ENCODE measurements around the gene BACE2.

Gene BACE2

DNA sequence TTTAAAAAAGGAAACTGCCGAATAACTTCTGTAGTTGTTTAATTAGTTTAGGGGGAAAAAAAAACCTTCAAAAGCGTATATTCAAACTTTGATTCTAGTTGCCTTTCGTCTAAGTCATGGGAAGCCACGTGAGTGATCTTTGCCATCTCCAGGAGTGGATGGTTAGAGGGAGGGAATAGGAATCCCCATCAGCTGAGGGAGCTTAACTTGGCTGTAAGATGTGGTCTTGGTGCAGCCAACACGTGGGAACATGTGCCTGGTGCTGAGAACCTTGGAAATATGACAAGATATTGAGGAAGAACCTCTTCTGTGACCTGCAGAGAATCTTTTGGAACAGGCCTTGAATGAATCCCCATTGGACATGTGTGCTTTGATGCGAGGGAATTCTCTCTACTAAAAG, 1.7 kb downstream of the BACE2 start:
- H3K9me3 ChIP-seq (ENCODE audit: control insufficient read depth, low read length) = no peaks in the 10 kb centered on the region
- peak overlapping the region; percentile 67 for H3K9ac ChIP-seq (ENCODE audit: low read length)
- peaks cover 49% of the 10 kb centered on the region for H3K4me1 ChIP-seq (ENCODE audit: control insufficient read depth, insufficient read depth, low read length)
- H3K27me3 ChIP-seq (ENCODE audit: control insufficient read depth, insufficient read depth, low read length) = no peaks in the 10 kb centered on the region
- H3K4me3 ChIP-seq (ENCODE audit: low read length) = peak overlapping the region; percentile 14
- H3K36me3 ChIP-seq (ENCODE audit: control insufficient read depth, insufficient read depth, low read length) = no peaks in the 10 kb centered on the region

DNA sequence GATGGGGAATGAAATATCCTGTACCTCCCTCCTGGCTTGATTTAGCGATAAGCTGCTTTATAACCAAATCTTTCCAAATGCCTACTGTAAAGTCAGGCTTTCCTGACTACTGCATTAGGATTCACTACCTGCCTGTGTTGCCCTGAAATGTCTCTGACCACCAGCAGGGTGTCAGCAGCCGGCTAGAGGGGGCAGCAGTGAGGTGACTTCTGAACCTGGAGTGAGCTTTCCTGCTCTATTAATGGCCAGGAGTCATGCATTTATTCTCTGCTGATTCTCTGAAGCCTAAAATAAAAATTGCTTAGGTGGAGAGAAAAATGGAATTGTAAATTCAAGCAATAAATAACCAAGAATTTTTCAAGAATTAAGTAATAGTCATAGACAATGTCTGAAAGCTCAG, 2.5 kb downstream of the BACE2 start:
- Histone ChIP-seq H3K9ac (ENCODE audit: low read length) (peak overlapping the region; percentile 16), H3K4me1 (ENCODE audit: control insufficient read depth, insufficient read depth, low read length) (peaks cover 50% of the 10 kb centered on the region), H3K9me3 (ENCODE audit: control insufficient read depth, low read length) (no peaks in the 10 kb centered on the region), H3K27me3 (ENCODE audit: control insufficient read depth, insufficient read depth, low read length) (no peaks in the 10 kb centered on the region), H3K4me3 (ENCODE audit: low read length) (no peak overlapping the region), H3K36me3 (ENCODE audit: control insufficient read depth, insufficient read depth, low read length) (no peaks in the 10 kb centered on the region)

DNA sequence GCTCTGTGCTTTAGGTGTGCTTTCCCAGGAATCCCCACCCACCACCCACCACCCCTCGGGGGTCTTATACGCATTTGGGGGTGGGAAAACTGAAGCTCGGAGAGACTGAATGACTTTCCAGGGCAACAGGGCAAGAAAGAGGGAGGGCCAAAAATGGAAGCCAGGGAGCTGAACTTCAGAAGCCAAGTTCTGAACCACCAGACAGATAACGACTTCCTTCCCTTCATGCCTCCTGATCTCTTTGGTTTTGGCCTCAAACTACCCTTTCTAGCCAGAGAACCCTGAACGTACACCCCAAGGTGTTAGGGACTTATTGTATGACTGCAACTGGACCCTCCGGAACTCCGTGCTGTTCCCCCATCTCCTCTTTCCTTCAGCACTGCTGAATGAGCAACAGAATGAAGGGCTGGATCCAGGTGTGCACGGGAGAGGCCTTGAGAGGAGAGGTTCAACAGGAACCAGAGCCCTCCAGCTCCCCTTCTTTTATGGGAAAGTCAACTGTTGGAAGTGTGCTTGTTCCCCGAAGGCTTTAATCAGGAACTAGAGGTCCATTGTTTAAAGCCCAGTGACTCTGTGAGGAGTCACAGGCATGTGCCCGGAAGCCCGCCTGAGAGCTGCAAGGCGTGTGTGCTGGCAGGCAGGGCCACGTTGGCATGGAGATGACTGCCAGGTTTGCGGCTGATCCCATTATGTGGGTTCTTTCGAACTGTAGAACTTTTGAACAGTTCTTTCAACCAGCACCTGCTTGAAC, 3.1 kb downstream of the BACE2 start:
- no peaks in the 10 kb centered on the region for H3K27me3 ChIP-seq (ENCODE audit: control insufficient read depth, insufficient read depth, low read length)
- H3K9me3 ChIP-seq (ENCODE audit: control insufficient read depth, low read length) = no peaks in the 10 kb centered on the region
- H3K4me1 ChIP-seq (ENCODE audit: control insufficient read depth, insufficient read depth, low read length) = peaks cover 45% of the 10 kb centered on the region
- no peak overlapping the region for H3K4me3 ChIP-seq (ENCODE audit: low read length)
- no peaks in the 10 kb centered on the region for H3K36me3 ChIP-seq (ENCODE audit: control insufficient read depth, insufficient read depth, low read length)
- peak overlapping the region; percentile 16 for H3K9ac ChIP-seq (ENCODE audit: low read length)

DNA sequence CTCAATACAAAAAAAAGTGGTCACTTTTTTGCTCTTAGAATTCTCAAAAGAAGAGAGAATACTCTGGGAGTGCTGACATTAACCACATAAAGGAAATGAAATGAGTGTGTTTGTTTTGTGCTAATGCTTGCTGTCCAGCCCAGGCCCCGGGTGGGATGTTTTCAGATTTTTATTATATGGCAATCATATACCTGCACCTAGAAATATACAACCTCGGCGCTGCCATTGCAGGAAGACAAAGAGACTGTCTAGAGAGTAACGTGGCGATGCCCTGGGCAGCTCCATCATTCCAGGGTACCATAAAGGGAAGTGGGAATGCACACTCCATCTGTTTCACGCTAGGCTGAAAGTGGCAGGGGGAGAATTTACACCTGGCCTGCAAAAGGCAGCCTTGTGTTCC, 7.1 kb downstream of the BACE2 start:
- Histone ChIP-seq H3K4me1 (ENCODE audit: control insufficient read depth, insufficient read depth, low read length) (peaks cover 59% of the 10 kb centered on the region), H3K27me3 (ENCODE audit: control insufficient read depth, insufficient read depth, low read length) (no peaks in the 10 kb centered on the region), H3K9me3 (ENCODE audit: control insufficient read depth, low read length) (no peaks in the 10 kb centered on the region)

DNA sequence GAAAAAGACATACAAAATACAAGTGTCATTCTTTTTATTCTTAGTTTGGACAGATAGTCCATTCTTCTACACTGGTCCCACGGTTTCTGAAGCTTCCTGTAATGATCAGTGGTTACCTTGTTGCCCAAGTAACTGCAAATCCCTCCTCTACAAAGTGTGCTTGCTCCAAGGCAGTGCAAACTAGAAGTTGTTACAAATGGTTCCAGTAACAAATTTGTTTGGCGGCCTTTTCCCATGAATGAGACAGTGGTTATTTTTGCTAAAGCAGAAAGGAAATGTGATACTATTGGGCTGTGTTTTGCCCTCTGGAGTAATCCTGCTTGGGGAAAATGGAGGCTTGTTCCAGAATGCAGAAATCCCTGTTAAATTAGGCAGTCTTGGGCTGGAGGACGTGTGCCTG, 8.9 kb downstream of the BACE2 start:
- no peaks in the 10 kb centered on the region for H3K27me3 ChIP-seq (ENCODE audit: control insufficient read depth, insufficient read depth, low read length)
- H3K9me3 ChIP-seq (ENCODE audit: control insufficient read depth, low read length) = no peaks in the 10 kb centered on the region
- H3K4me3 ChIP-seq (ENCODE audit: low read length) = no peak overlapping the region
- no peak overlapping the region for H3K9ac ChIP-seq (ENCODE audit: low read length)
- peaks cover 58% of the 10 kb centered on the region for H3K4me1 ChIP-seq (ENCODE audit: control insufficient read depth, insufficient read depth, low read length)
- H3K36me3 ChIP-seq (ENCODE audit: control insufficient read depth, insufficient read depth, low read length) = no peaks in the 10 kb centered on the region

More for the DNA sequence above, 7.1 kb downstream of the BACE2 start:
- Histone ChIP-seq H3K4me3 (ENCODE audit: low read length) (no peak overlapping the region), H3K9ac (ENCODE audit: low read length) (no peak overlapping the region), H3K36me3 (ENCODE audit: control insufficient read depth, insufficient read depth, low read length) (no peaks in the 10 kb centered on the region)

DNA sequence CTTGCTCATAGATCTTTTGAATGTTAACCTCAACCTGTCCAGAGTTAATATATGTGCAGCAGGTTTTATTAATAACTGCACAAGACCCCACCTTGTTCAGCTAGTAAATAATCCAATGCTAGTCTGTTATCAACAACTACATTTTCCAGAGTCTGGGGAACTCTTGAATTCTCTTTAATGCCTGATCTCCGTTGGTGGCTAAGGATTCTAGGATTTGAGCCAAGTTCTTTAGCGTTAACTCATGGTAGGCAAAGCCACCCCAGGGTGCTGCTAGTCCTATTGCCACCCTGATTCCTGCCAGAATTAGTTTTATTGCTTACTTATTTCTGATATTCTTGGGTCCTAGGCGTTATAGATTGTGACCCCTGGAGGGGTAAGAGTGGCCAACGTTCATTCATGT, 12.8 kb downstream of the BACE2 start:
- H3K4me1 ChIP-seq (ENCODE audit: control insufficient read depth, insufficient read depth, low read length) = peaks cover 44% of the 10 kb centered on the region
- no peaks in the 10 kb centered on the region for H3K36me3 ChIP-seq (ENCODE audit: control insufficient read depth, insufficient read depth, low read length)
- no peak overlapping the region for H3K9ac ChIP-seq (ENCODE audit: low read length)
- no peak overlapping the region for H3K4me3 ChIP-seq (ENCODE audit: low read length)
- H3K9me3 ChIP-seq (ENCODE audit: control insufficient read depth, low read length) = no peaks in the 10 kb centered on the region
- no peaks in the 10 kb centered on the region for H3K27me3 ChIP-seq (ENCODE audit: control insufficient read depth, insufficient read depth, low read length)

DNA sequence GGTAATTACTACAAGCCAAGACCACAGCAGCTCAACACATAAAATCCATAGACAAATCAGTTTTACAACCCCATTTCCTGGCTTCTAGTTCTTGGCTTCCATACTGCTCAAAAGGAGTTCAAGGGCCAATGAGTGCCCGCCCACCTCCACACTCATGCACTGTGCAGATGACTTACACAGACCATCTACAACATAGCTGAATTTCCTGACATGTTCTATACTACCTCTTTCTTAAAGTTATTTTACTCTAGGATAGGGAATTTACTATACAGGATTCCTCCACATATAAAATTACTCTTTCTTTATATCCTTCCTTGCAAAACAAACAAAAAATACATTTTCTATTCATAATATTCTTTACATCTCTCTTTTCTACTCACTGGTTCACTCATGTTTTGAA, 14.6 kb downstream of the BACE2 start:
- Histone ChIP-seq H3K4me1 (ENCODE audit: control insufficient read depth, insufficient read depth, low read length) (peaks cover 62% of the 10 kb centered on the region), H3K27me3 (ENCODE audit: control insufficient read depth, insufficient read depth, low read length) (no peaks in the 10 kb centered on the region), H3K4me3 (ENCODE audit: low read length) (no peak overlapping the region), H3K36me3 (ENCODE audit: control insufficient read depth, insufficient read depth, low read length) (no peaks in the 10 kb centered on the region), H3K9me3 (ENCODE audit: control insufficient read depth, low read length) (no peaks in the 10 kb centered on the region), H3K9ac (ENCODE audit: low read length) (no peak overlapping the region)

DNA sequence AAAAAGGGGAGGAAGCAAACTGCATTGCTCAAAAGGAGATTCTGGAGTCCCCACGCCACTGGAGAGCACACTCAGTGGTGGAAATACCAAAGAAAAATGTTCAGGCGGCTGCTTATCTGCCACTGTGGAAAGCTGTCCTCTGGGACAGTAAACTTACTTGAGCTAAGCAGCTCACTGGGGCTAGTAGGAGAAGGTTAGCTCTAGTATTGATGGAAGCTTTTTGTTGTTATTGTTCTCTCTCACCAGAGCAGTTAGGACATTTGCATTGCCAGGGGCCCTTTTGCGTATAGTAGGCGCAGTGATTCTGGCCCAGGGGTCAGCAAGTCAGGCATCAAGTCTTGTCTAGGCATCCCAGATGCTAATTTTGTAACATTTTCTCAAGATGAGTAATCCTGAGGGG, 15.6 kb downstream of the BACE2 start:
- H3K4me3 ChIP-seq (ENCODE audit: low read length) = no peak overlapping the region
- no peaks in the 10 kb centered on the region for H3K9me3 ChIP-seq (ENCODE audit: control insufficient read depth, low read length)
- H3K9ac ChIP-seq (ENCODE audit: low read length) = no peak overlapping the region
- peaks cover 61% of the 10 kb centered on the region for H3K4me1 ChIP-seq (ENCODE audit: control insufficient read depth, insufficient read depth, low read length)
- no peaks in the 10 kb centered on the region for H3K36me3 ChIP-seq (ENCODE audit: control insufficient read depth, insufficient read depth, low read length)
- no peaks in the 10 kb centered on the region for H3K27me3 ChIP-seq (ENCODE audit: control insufficient read depth, insufficient read depth, low read length)

DNA sequence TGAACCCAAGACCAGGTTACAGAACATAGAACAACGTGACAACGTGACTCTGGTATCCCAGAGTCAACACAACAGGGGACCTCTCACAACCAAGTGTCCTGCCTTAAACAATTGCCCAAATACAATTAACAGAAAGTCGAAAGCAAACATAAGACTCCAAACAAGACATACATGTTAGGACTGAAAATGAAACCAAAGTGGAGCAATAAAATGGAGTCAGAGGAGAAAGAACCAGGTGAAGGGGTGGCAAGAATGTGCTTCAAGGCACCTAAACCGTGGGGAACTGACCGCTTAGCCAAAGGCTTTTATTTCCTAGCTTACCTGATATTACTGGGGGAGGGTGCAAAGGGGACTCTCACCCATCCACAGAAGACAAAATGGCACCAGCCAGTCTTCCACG, 17.8 kb downstream of the BACE2 start:
- no peaks in the 10 kb centered on the region for H3K36me3 ChIP-seq (ENCODE audit: control insufficient read depth, insufficient read depth, low read length)
- H3K4me1 ChIP-seq (ENCODE audit: control insufficient read depth, insufficient read depth, low read length) = peaks cover 41% of the 10 kb centered on the region
- H3K4me3 ChIP-seq (ENCODE audit: low read length) = no peak overlapping the region
- H3K9ac ChIP-seq (ENCODE audit: low read length) = no peak overlapping the region
- no peaks in the 10 kb centered on the region for H3K9me3 ChIP-seq (ENCODE audit: control insufficient read depth, low read length)
- H3K27me3 ChIP-seq (ENCODE audit: control insufficient read depth, insufficient read depth, low read length) = no peaks in the 10 kb centered on the region

DNA sequence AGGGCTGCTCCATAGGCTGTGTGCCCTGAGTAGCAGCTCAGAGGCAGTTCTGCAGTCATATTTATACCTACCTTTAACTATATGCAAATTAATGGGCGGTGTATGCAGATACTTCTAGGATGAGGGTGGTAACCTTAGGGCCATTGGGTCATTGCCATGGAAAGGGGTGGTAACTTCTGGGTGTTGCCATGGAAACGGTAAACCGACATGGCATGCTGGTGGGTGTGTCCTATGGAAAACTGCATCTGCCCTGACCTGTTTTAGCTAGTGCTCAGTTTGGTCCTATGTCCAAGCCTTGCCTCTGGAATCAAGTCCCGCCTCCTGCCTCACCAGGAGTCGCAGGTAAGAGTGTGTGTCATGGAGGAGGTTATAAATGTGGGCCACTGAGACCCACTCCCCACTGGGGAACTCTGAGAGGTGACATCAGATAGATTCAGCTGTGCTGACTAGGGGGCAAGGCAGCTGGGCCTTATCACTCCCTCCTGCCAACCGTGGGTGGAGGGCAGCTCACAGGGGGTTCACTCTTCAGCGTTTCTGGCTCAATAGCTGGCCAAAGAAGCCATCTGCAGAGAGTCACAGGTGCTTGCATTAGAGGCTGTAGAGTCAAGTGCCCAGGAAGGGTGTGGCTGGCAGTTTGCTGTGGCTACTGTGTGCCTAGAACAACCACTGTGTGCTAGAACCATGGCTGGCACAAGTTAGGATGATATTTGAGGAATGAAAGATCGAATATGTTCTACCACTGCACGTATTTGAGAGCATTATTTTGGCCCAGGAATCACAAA, 19.0 kb downstream of the BACE2 start:
- H3K9me3 ChIP-seq (ENCODE audit: control insufficient read depth, low read length) = no peaks in the 10 kb centered on the region
- H3K27me3 ChIP-seq (ENCODE audit: control insufficient read depth, insufficient read depth, low read length) = no peaks in the 10 kb centered on the region
- H3K4me3 ChIP-seq (ENCODE audit: low read length) = no peak overlapping the region
- H3K4me1 ChIP-seq (ENCODE audit: control insufficient read depth, insufficient read depth, low read length) = peaks cover 43% of the 10 kb centered on the region
- H3K36me3 ChIP-seq (ENCODE audit: control insufficient read depth, insufficient read depth, low read length) = no peaks in the 10 kb centered on the region
- H3K9ac ChIP-seq (ENCODE audit: low read length) = no peak overlapping the region

DNA sequence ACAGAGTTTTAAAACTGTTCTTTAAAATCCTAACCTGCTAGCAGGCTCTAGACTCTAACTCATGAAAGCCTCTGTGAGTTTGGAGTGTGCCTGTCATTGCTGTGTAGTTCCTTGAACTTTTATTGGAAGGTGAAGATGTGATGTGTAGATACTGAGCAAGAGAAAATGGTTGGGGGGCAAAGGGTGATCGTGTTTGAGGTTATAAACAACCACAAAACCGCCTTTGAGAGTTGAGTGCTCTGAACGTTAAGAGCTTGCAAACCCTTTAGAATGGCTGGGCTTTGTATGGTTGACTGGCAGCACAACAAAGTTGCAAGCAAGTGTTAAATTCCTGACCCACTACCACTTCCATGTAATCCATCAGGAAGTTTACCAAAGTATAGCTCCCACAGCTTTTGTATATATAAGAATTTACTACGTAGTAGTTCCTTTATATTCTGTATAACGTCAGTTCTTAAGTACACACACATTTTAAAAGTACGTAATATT, 19.6 kb downstream of the BACE2 start:
- Histone ChIP-seq H3K4me3 (ENCODE audit: low read length) (no peak overlapping the region), H3K4me1 (ENCODE audit: control insufficient read depth, insufficient read depth, low read length) (peaks cover 47% of the 10 kb centered on the region), H3K36me3 (ENCODE audit: control insufficient read depth, insufficient read depth, low read length) (no peaks in the 10 kb centered on the region), H3K9me3 (ENCODE audit: control insufficient read depth, low read length) (no peaks in the 10 kb centered on the region), H3K9ac (ENCODE audit: low read length) (no peak overlapping the region), H3K27me3 (ENCODE audit: control insufficient read depth, insufficient read depth, low read length) (no peaks in the 10 kb centered on the region)

DNA sequence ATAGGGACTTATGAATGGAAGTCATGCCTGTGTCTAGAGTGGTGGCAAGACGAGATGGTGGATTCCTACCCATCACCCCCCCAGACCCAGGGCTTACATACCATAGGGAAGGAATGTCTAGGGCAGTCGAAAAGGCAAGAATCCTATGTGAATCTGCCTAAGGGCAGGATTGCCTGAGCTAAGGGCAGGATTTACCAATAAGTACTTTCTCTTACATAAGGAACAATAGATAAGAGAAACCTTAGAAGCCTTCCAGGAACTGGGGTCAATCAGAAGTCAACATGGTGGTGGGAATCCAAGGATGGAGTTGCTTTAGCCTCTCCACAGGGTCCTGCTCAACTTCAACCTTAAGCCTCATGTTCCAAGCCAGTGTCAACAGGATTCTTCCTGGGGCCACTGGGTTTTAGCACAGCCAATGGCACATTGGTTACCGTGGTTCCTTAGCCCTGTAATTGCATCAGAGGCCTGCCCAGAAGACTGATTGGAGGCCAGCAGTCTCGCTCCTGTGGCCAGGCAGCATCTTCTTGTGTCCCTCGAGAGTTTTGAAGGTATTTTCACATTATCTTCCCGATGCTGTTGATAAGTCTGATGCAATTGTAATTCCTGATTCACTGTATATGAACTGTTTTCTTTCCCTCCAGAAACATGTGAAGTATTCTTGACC, 20.7 kb downstream of the BACE2 start:
- H3K9me3 ChIP-seq (ENCODE audit: control insufficient read depth, low read length) = no peaks in the 10 kb centered on the region
- no peak overlapping the region for H3K9ac ChIP-seq (ENCODE audit: low read length)
- H3K27me3 ChIP-seq (ENCODE audit: control insufficient read depth, insufficient read depth, low read length) = no peaks in the 10 kb centered on the region
- no peak overlapping the region for H3K4me3 ChIP-seq (ENCODE audit: low read length)
- H3K36me3 ChIP-seq (ENCODE audit: control insufficient read depth, insufficient read depth, low read length) = no peaks in the 10 kb centered on the region
- H3K4me1 ChIP-seq (ENCODE audit: control insufficient read depth, insufficient read depth, low read length) = peaks cover 47% of the 10 kb centered on the region
